Measurements from ENCODE around the gene CD300LD.
A peak's percentile ranks its signal among the peaks of the same experiment; 100 is the strongest.

The CD300LD gene

GRCh38 chr17:74541176-74542111 is 50.6 kb downstream of the CD300LD start:
- Histone ChIP-seq H3K36me3 (ENCODE audit: control insufficient read depth in 1 of 2, insufficient read depth in 2 of 2, low read length in 2 of 2) (no peaks in the 10 kb centered on the region), H3K27me3 (ENCODE audit: control insufficient read depth in 1 of 2, insufficient read depth in 2 of 2, low read length in 2 of 2) (peaks cover 0 to 5% of the 10 kb centered on the region in 2 donors), H3K9ac (ENCODE audit: low read depth in 1 of 2, low read length in 2 of 2) (no peak overlapping the region), H3K4me3 (ENCODE audit: low read depth in 1 of 2, low read length in 2 of 2) (no peak overlapping the region), H3K9me3 (ENCODE audit: control insufficient read depth in 1 of 2, low read length in 2 of 2) (no peaks in the 10 kb centered on the region), H3K4me1 (ENCODE audit: control insufficient read depth in 1 of 2, insufficient read depth in 2 of 2, low read length in 2 of 2) (no peaks in the 10 kb centered on the region), H3K27ac (ENCODE audit: low read depth, low read length) (no peak overlapping the region)

GRCh38 chr17:74539281-74539820 is 52.7 kb downstream of the CD300LD start:
- H3K9me3 ChIP-seq (ENCODE audit: control insufficient read depth in 1 of 2, low read length in 2 of 2) = no peaks in the 10 kb centered on the region
- H3K27ac ChIP-seq (ENCODE audit: low read depth, low read length) = no peak overlapping the region
- H3K36me3 ChIP-seq (ENCODE audit: control insufficient read depth in 1 of 2, insufficient read depth in 2 of 2, low read length in 2 of 2) = no peaks in the 10 kb centered on the region
- no peak overlapping the region for H3K9ac ChIP-seq (ENCODE audit: low read depth in 1 of 2, low read length in 2 of 2)
- no peaks in the 10 kb centered on the region for H3K4me1 ChIP-seq (ENCODE audit: control insufficient read depth in 1 of 2, insufficient read depth in 2 of 2, low read length in 2 of 2)
- no peak overlapping the region for H3K4me3 ChIP-seq (ENCODE audit: low read depth in 1 of 2, low read length in 2 of 2)
- peaks cover 0 to 5% of the 10 kb centered on the region in 2 donors for H3K27me3 ChIP-seq (ENCODE audit: control insufficient read depth in 1 of 2, insufficient read depth in 2 of 2, low read length in 2 of 2)

- no peaks in the 10 kb centered on the region for H3K4me1 ChIP-seq (ENCODE audit: control insufficient read depth in 1 of 2, insufficient read depth in 2 of 2, low read length in 2 of 2)
- H3K4me3 ChIP-seq (ENCODE audit: low read depth in 1 of 2, low read length in 2 of 2) = no peak overlapping the region
- H3K9me3 ChIP-seq (ENCODE audit: control insufficient read depth in 1 of 2, low read length in 2 of 2) = no peaks in the 10 kb centered on the region
- no peaks in the 10 kb centered on the region for H3K27me3 ChIP-seq (ENCODE audit: control insufficient read depth in 1 of 2, insufficient read depth in 2 of 2, low read length in 2 of 2)
- no peak overlapping the region for H3K27ac ChIP-seq (ENCODE audit: low read depth, low read length)
- H3K9ac ChIP-seq (ENCODE audit: low read depth in 1 of 2, low read length in 2 of 2) = no peak overlapping the region
- no peaks in the 10 kb centered on the region for H3K36me3 ChIP-seq (ENCODE audit: control insufficient read depth in 1 of 2, insufficient read depth in 2 of 2, low read length in 2 of 2)
Measured at GRCh38 chr17:74536890-74537289, 55.2 kb downstream of the CD300LD start.

GRCh38 chr17:74532115-74532514 is 60.0 kb downstream of the CD300LD start:
- H3K4me3 ChIP-seq (ENCODE audit: low read depth in 1 of 2, low read length in 2 of 2) = peak overlapping the region in 1 of 2 donors; percentile 36
- H3K36me3 ChIP-seq (ENCODE audit: control insufficient read depth in 1 of 2, insufficient read depth in 2 of 2, low read length in 2 of 2) = no peaks in the 10 kb centered on the region
- no peaks in the 10 kb centered on the region for H3K27me3 ChIP-seq (ENCODE audit: control insufficient read depth in 1 of 2, insufficient read depth in 2 of 2, low read length in 2 of 2)
- no peak overlapping the region for H3K9ac ChIP-seq (ENCODE audit: low read depth in 1 of 2, low read length in 2 of 2)
- no peaks in the 10 kb centered on the region for H3K9me3 ChIP-seq (ENCODE audit: control insufficient read depth in 1 of 2, low read length in 2 of 2)
- no peak overlapping the region for H3K27ac ChIP-seq (ENCODE audit: low read depth, low read length)
- no peaks in the 10 kb centered on the region for H3K4me1 ChIP-seq (ENCODE audit: control insufficient read depth in 1 of 2, insufficient read depth in 2 of 2, low read length in 2 of 2)

GRCh38 chr17:74531231-74531761 is 60.8 kb downstream of the CD300LD start, which contains the start of gene CD300LB:
Gene CD300LB (minus strand): TSS chr17:74531475. CDS start chr17:74531350, 125 bp downstream.
- H3K4me1 ChIP-seq (ENCODE audit: control insufficient read depth in 1 of 2, insufficient read depth in 2 of 2, low read length in 2 of 2) = no peaks in the 10 kb centered on the region
- no peak within 1 kb of the TSS for H3K27ac ChIP-seq (ENCODE audit: low read depth, low read length)
- no peak within 1 kb of the TSS for H3K9ac ChIP-seq (ENCODE audit: low read depth in 1 of 2, low read length in 2 of 2)
- H3K27me3 ChIP-seq (ENCODE audit: control insufficient read depth in 1 of 2, insufficient read depth in 2 of 2, low read length in 2 of 2) = no peaks in the 10 kb centered on the region
- H3K36me3 ChIP-seq (ENCODE audit: control insufficient read depth in 1 of 2, insufficient read depth in 2 of 2, low read length in 2 of 2) = no peaks in the 10 kb centered on the region
- peak within 1 kb of the TSS in 1 of 2 donors; percentile 36 for H3K4me3 ChIP-seq (ENCODE audit: low read depth in 1 of 2, low read length in 2 of 2)
- no peaks in the 10 kb centered on the region for H3K9me3 ChIP-seq (ENCODE audit: control insufficient read depth in 1 of 2, low read length in 2 of 2)

- no peaks in the 10 kb centered on the region for H3K4me1 ChIP-seq (ENCODE audit: control insufficient read depth in 1 of 2, insufficient read depth in 2 of 2, low read length in 2 of 2)
- H3K9me3 ChIP-seq (ENCODE audit: control insufficient read depth in 1 of 2, low read length in 2 of 2) = no peaks in the 10 kb centered on the region
- no peak overlapping the region for H3K27ac ChIP-seq (ENCODE audit: low read depth, low read length)
Measured at GRCh38 chr17:74530831-74531150, 61.3 kb downstream of the CD300LD start.

More at GRCh38 chr17:74530831-74531150, 61.3 kb downstream of the CD300LD start:
- no peaks in the 10 kb centered on the region for H3K27me3 ChIP-seq (ENCODE audit: control insufficient read depth in 1 of 2, insufficient read depth in 2 of 2, low read length in 2 of 2)
- no peak overlapping the region for H3K9ac ChIP-seq (ENCODE audit: low read depth in 1 of 2, low read length in 2 of 2)
- no peaks in the 10 kb centered on the region for H3K36me3 ChIP-seq (ENCODE audit: control insufficient read depth in 1 of 2, insufficient read depth in 2 of 2, low read length in 2 of 2)
- H3K4me3 ChIP-seq (ENCODE audit: low read depth in 1 of 2, low read length in 2 of 2) = no peak overlapping the region

All from duodenal mucosa (tissue), 2 donors.